ENCODE measurements around the gene CHD8.

Gene CHD8

GRCh38 chr14:21343035-21343794, 112.7 kb downstream of the CHD8 start:
- Histone ChIP-seq H3K4me1 (ENCODE audit: control insufficient read depth, insufficient read depth, low read length) (no peaks in the 10 kb centered on the region), H3K27me3 (ENCODE audit: control insufficient read depth, insufficient read depth, low read length, poor library complexity, severe bottlenecking) (no peaks in the 10 kb centered on the region), H3K4me3 (ENCODE audit: insufficient read depth, low read depth, low read length) (no peak overlapping the region), H3K9me3 (ENCODE audit: control insufficient read depth, low read length) (no peaks in the 10 kb centered on the region), H3K27ac (ENCODE audit: insufficient read depth, low read depth, low read length, poor library complexity, severe bottlenecking) (no peak overlapping the region), H3K36me3 (ENCODE audit: control insufficient read depth, insufficient read depth, low read length) (no peaks in the 10 kb centered on the region)
- 88 to 92% methylated on average over 13 of the region's 13 CpGs for WGBS, 2 experiments
